Effector CD4-positive, alpha-beta T cell (primary cell): Measurements from ENCODE around the gene PRPF40A.

ENCODE experiments used
- DNase-seq: peaks from one replicate; pipeline ENCODE4 v3.0.0-alpha.2; 2020

Gene PRPF40A

GRCh38 chr2:152716805-152717227 is 445 bp downstream of the PRPF40A start:
- peak; percentile 31 for DNase-seq

- no peak for DNase-seq
Measured at GRCh38 chr2:152715854-152716428, 1.3 kb downstream of the PRPF40A start.

- DNase-seq, result no peak
Measured at GRCh38 chr2:152715112-152715511, 2.1 kb downstream of the PRPF40A start.

GRCh38 chr2:152710713-152711112 is 6.5 kb downstream of the PRPF40A start:
- no peak for DNase-seq

GRCh38 chr2:152708742-152709141 is 8.5 kb downstream of the PRPF40A start:
- no peak for DNase-seq

GRCh38 chr2:152706477-152707021 is 10.7 kb downstream of the PRPF40A start:
- DNase-seq, result no peak

GRCh38 chr2:152701198-152701597 is 16.1 kb downstream of the PRPF40A start:
- no peak for DNase-seq

- DNase-seq, result no peak
Measured at GRCh38 chr2:152696476-152696875, 20.8 kb downstream of the PRPF40A start.

GRCh38 chr2:152695763-152696162 is 21.5 kb downstream of the PRPF40A start:
- DNase-seq, result no peak

GRCh38 chr2:152694161-152694661 is 23.1 kb downstream of the PRPF40A start:
- DNase-seq, result no peak

GRCh38 chr2:152693033-152693432 is 24.2 kb downstream of the PRPF40A start:
- DNase-seq, result no peak

- no peak for DNase-seq
Measured at GRCh38 chr2:152686321-152686720, 30.9 kb downstream of the PRPF40A start.

- DNase-seq, result no peak
Measured at GRCh38 chr2:152683400-152683799, 33.9 kb downstream of the PRPF40A start.

GRCh38 chr2:152682663-152683062 is 34.6 kb downstream of the PRPF40A start:
- DNase-seq, result no peak

GRCh38 chr2:152678808-152679207 is 38.5 kb downstream of the PRPF40A start:
- no peak for DNase-seq

- no peak for DNase-seq
Measured at GRCh38 chr2:152676461-152676860, 40.8 kb downstream of the PRPF40A start.

- no peak for DNase-seq
Measured at GRCh38 chr2:152674334-152674733, 42.9 kb downstream of the PRPF40A start.

GRCh38 chr2:152664725-152665124 is 52.5 kb downstream of the PRPF40A start:
- DNase-seq, result no peak

GRCh38 chr2:152661076-152661475 is 56.2 kb downstream of the PRPF40A start:
- no peak for DNase-seq

- DNase-seq, result no peak
Measured at GRCh38 chr2:152658221-152658620, 59.0 kb downstream of the PRPF40A start.

- no peak for DNase-seq
Measured at GRCh38 chr2:152657043-152657442, 60.2 kb downstream of the PRPF40A start.

GRCh38 chr2:152655880-152656279 is 61.4 kb downstream of the PRPF40A start:
- DNase-seq, result no peak

GRCh38 chr2:152651834-152652233 is 65.4 kb downstream of the PRPF40A start:
- no peak for DNase-seq

GRCh38 chr2:152650768-152651371 is 66.4 kb downstream of the PRPF40A start:
- DNase-seq, result no peak
